HCT116 (cell line): ENCODE measurements around the gene GRIK4. TPM values are rescaled to one million over a fixed set of nuclear protein-coding genes. Genes with fewer than 3 reads are reported as not detected.

Experiments used
- ATAC-seq: fragments of 200-7000 bp; cut with Tn5 transposase; 2 replicates; pipeline ENCODE4 v1.9.1; 2020; ENCODE audit warnings: mild to moderate bottlenecking, moderate library complexity
- BruUV-seq: library from RNA; stranded (reverse); fragments of 400-500 nt; replicated peaks from 2 replicates; lab custom pipeline; 2021; lab: Mats Ljungman, UMichigan
- CTCF ChIA-PET: fragments of 300-600 bp; sonication (Branson Sonifier 250); formaldehyde crosslinking; loops from one replicate; lab custom pipeline; 2021; ENCODE audit warnings: antibody characterized with exemption; lab: Charles Lee
- POLR2A ChIA-PET: fragments of 300-600, 350-600 bp; sonication (Branson Sonifier 250); formaldehyde crosslinking; loops from one replicate; lab custom pipeline; 2021; ENCODE audit warnings: antibody characterized with exemption; lab: Charles Lee
- RAD21 ChIA-PET, 2 experiments: fragments of 300-600 bp; sonication (Branson Sonifier 250); formaldehyde crosslinking; loops; one replicate each; lab custom pipeline; 2023; ENCODE audit warnings: low total read pairs in 2 of 2; ENCODE audit not compliant: uncharacterized antibody in 2 of 2, unreplicated experiment in 2 of 2, low non-redundant PET in 1 of 2; lab: Charles Lee
- DNase-seq: peaks from one replicate; pipeline ENCODE4 v3.0.0-alpha.2; 2010; ENCODE audit warnings: low read depth, low spot score
- H2AFZ ChIP-seq: fragments of 200-600 bp; shearing (Covaris generic), sonication (generic); 2 replicates; pipeline ENCODE4 v1.6.1; 2017; ENCODE audit warnings: low read depth, mixed run types, mixed read lengths, antibody characterized with exemption, low read length; ENCODE audit not compliant: poor library complexity, severe bottlenecking
- H3K27ac ChIP-seq: 2 replicates; pipeline ENCODE4 v1.5.1; 2012; ENCODE audit warnings: low read depth, low read length
- H3K27me3 ChIP-seq: fragments of 200-600 bp; sonication (generic); 2 replicates; pipeline ENCODE4 v1.6.1; 2016; ENCODE audit warnings: mixed run types, low read length, mixed read lengths; ENCODE audit not compliant: insufficient read depth
- H3K36me3 ChIP-seq, 2 experiments: fragments of 200-500 bp in 1 of 2; fragments of 200-600 bp in 1 of 2; sonication (Bioruptor generic) in 1 of 2; sonication (generic) in 1 of 2; 2 replicates each; pipeline versions ENCODE4 v1.5.1 to v1.6.1; 2014 to 2016; ENCODE audit warnings: low read length in 2 of 2, inconsistent platforms in 1 of 2, mixed read lengths in 1 of 2, mixed run types in 1 of 2; ENCODE audit not compliant: insufficient read depth in 2 of 2, control insufficient read depth in 1 of 2
- H3K4me1 ChIP-seq, 2 experiments: fragments of 200-600 bp in 1 of 2; sonication (generic) in 1 of 2; 2 replicates each; pipeline versions ENCODE4 v1.5.1 to v1.6.1; 2012 to 2017; ENCODE audit warnings: low read length in 2 of 2, inconsistent platforms in 1 of 2, mild to moderate bottlenecking in 1 of 2, mixed read lengths in 1 of 2, mixed run types in 1 of 2, moderate library complexity in 1 of 2; ENCODE audit not compliant: insufficient read depth in 2 of 2, control insufficient read depth in 1 of 2
- H3K4me2 ChIP-seq: fragments of 200-600 bp; sonication (generic); 2 replicates; pipeline ENCODE4 v1.6.1; 2017; ENCODE audit warnings: mixed run types, low read length, mixed read lengths
- H3K4me3 ChIP-seq, 2 experiments: fragments of 200-600 bp in 1 of 2; sonication (generic) in 1 of 2; replicated peaks in 1 of 2; 2 replicates each; pipeline ENCODE4 v1.5.1; 2011 to 2016; ENCODE audit warnings: low read length in 2 of 2, control low read depth in 1 of 2, low read depth in 1 of 2, mild to moderate bottlenecking in 1 of 2, mixed read lengths in 1 of 2, mixed run types in 1 of 2
- H3K79me2 ChIP-seq: fragments of 200-600 bp; sonication (generic); 2 replicates; pipeline ENCODE4 v1.6.1; 2017; ENCODE audit warnings: mild to moderate bottlenecking, mixed run types, low read length, moderate library complexity, mixed read lengths; ENCODE audit not compliant: insufficient read depth
- H3K9ac ChIP-seq: fragments of 200-600 bp; sonication (generic); 2 replicates; pipeline ENCODE4 v1.6.1; 2016; ENCODE audit warnings: low read length, mixed read lengths
- H3K9me2 ChIP-seq: fragments of 200-600 bp; sonication (generic), shearing (Covaris generic); 2 replicates; pipeline ENCODE4 v1.6.1; 2017; ENCODE audit warnings: mixed run types, mild to moderate bottlenecking, moderate library complexity; ENCODE audit not compliant: insufficient read depth
- H3K9me3 ChIP-seq, 2 experiments: fragments of 200-500 bp in 1 of 2; fragments of 200-600 bp in 1 of 2; sonication (Bioruptor generic) in 1 of 2; sonication (generic) in 1 of 2; 2 replicates each; pipeline ENCODE4 v1.6.1; 2014 to 2017; ENCODE audit warnings: low read length in 2 of 2, mixed read lengths in 2 of 2, inconsistent platforms in 1 of 2, low read depth in 1 of 2, mild to moderate bottlenecking in 1 of 2, mixed run types in 1 of 2, moderate library complexity in 1 of 2; ENCODE audit not compliant: control insufficient read depth in 1 of 2, insufficient read depth in 1 of 2
- H4K20me1 ChIP-seq: fragments of 200-600 bp; sonication (generic), shearing (Covaris generic); 2 replicates; pipeline ENCODE4 v1.6.1; 2017; ENCODE audit warnings: mixed run types, mild to moderate bottlenecking, moderate library complexity; ENCODE audit not compliant: insufficient read depth
- ATF3 ChIP-seq: IDR thresholded peaks from 2 replicates; pipeline ENCODE4 v1.6.1; 2012
- CBX3 ChIP-seq: IDR thresholded peaks from 2 replicates; pipeline ENCODE4 v1.6.1; 2012; ENCODE audit warnings: low read depth
- CTCF ChIP-seq, 3 experiments: fragments of 200-600 bp in 1 of 3; sonication (generic) in 1 of 3; IDR thresholded peaks in 2 of 3; conservative IDR thresholded peaks in 1 of 3; 2 replicates each; pipeline ENCODE4 v1.5.1; 2012 to 2017; ENCODE audit warnings: low read depth in 2 of 3, low read length in 2 of 3, antibody characterized with exemption in 1 of 3, borderline replicate concordance in 1 of 3, control low read depth in 1 of 3, mild to moderate bottlenecking in 1 of 3, mixed read lengths in 1 of 3, mixed run types in 1 of 3, moderate library complexity in 1 of 3; ENCODE audit not compliant: insufficient read depth in 1 of 3
- ELF1 ChIP-seq: IDR thresholded peaks from 2 replicates; pipeline ENCODE4 v1.6.1; 2012; ENCODE audit warnings: low read depth, borderline replicate concordance
- FOSL1 ChIP-seq: IDR thresholded peaks from 2 replicates; pipeline ENCODE4 v1.6.1; 2012; ENCODE audit warnings: low read depth
- JUND ChIP-seq: IDR thresholded peaks from 2 replicates; pipeline ENCODE4 v1.6.1; 2012
- MAX ChIP-seq: IDR thresholded peaks from 2 replicates; pipeline ENCODE4 v1.6.1; 2012
- POLR2A ChIP-seq: IDR thresholded peaks from 2 replicates; pipeline ENCODE4 v1.7.0; 2011; ENCODE audit warnings: borderline replicate concordance; ENCODE audit not compliant: insufficient read depth, insufficient read length; ENCODE audit errors: extremely low read depth
- RAD21 ChIP-seq: IDR thresholded peaks from 2 replicates; pipeline ENCODE4 v1.6.1; 2012; ENCODE audit warnings: low read depth, mild to moderate bottlenecking
- SP1 ChIP-seq: IDR thresholded peaks from 2 replicates; pipeline ENCODE4 v1.6.1; 2012; ENCODE audit warnings: low read depth
- SRF ChIP-seq: IDR thresholded peaks from 2 replicates; pipeline ENCODE4 v1.6.1; 2012; ENCODE audit warnings: low read depth
- ZBTB33 ChIP-seq: IDR thresholded peaks from 2 replicates; pipeline ENCODE4 v1.6.1; 2011; ENCODE audit warnings: mild to moderate bottlenecking, low read length, moderate library complexity; ENCODE audit not compliant: insufficient replicate concordance; ENCODE audit errors: extremely low read depth
- ZFX ChIP-seq: fragments of 450-650 bp; IDR thresholded peaks from 2 replicates; pipeline ENCODE4 v1.6.1; 2017
- ZNF274 ChIP-seq: fragments of 200-500 bp; sonication (Bioruptor generic); IDR thresholded peaks from 2 replicates; pipeline ENCODE4 v1.6.1; 2014; ENCODE audit warnings: mild to moderate bottlenecking, low read depth, low read length, inconsistent platforms
- intact Hi-C: fragments of 100-400 bp; cut with micrococcal nuclease; formaldehyde crosslinking; loops from 2 replicates; pipeline ENCODE4 v1.10.0; 2022
- total RNA-seq: library from RNA; stranded (reverse); gene quantifications from one replicate; pipeline ENCODE4 v1.2.1, GENCODE V29; 2021; ENCODE audit not compliant: unreplicated experiment
- TF ChIP-seq, protein P1 (sequence below): IDR thresholded peaks from 2 replicates; pipeline ENCODE4 v1.6.1; 2012; ENCODE audit warnings: low read depth

GRIK4 gene
- total RNA-seq, 1 experiment from 2014 or later = 0.52 TPM

DNA sequence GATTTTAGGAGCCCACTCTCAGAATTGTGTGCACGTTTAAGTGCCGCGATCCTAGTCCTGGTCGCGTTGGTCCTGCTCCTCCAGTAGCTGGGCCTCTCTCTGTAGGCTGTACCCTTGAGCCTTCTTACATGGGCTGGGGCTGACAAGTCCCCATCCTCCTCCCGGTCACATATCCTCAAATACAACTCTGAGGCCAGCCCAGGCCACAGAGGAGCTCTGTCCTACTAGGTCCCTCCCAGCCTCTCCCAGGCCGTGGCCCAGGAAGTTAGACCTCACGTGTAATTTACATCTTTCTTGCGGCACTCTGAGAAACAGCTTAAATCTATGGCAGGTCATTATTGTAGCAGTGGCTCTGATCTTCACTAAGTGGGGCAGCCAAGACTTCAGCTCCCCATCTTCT lies 305.2 kb downstream of the GRIK4 start (continued):
- TF ChIP-seq CTCF (IDR thresholded peaks at IDR 0.05 in 2 of 3, conservative IDR thresholded peaks at IDR 0.05 in 1 of 3; ENCODE audit: borderline replicate concordance in 1 of 3, insufficient read depth in 1 of 3, low read depth in 2 of 3, low read length in 2 of 3) (no peak), ZFX (no peak)
- TF ChIP-seq, all 23 proteins: peak for 0

- H3K4me1 ChIP-seq = no peaks in the 10 kb centered on the region
- intact Hi-C loops = no loop called here
- no peaks in the 10 kb centered on the region for H4K20me1 ChIP-seq
- DNase-seq (no peak), ATAC-seq (no peak)
- ChIA-PET CTCF (no interaction called here), RAD21 (no interaction called here), POLR2A (no interaction called here)
- 0 out of 2 replicates have a peak, but pooled peaks cover 5% of the 10 kb centered on the region for H3K27me3 ChIP-seq
- BruUV-seq = no TSS peak
- H3K9ac ChIP-seq = no peak overlapping the region
- H3K27ac ChIP-seq = no peak overlapping the region
- no peak overlapping the region for H3K4me2 ChIP-seq
- no peaks in the 10 kb centered on the region for H3K79me2 ChIP-seq
- H3K36me3 ChIP-seq = no peaks in the 10 kb centered on the region
- no peaks in the 10 kb centered on the region for H3K9me2 ChIP-seq
- H3K4me3 ChIP-seq = no peak overlapping the region
- no peak overlapping the region for H2AFZ ChIP-seq
- H3K9me3 ChIP-seq = no peaks in the 10 kb centered on the region
- no peak for TF ChIP-seq ELF1
- no peak for TF ChIP-seq MAX
- no peak for TF ChIP-seq ZFX
- no peak for TF ChIP-seq SRF
- no peak for TF ChIP-seq JUND
- TF ChIP-seq POLR2A = no peak
- no peak for TF ChIP-seq CBX3
- TF ChIP-seq RAD21 = no peak
- TF ChIP-seq, protein P1, sequence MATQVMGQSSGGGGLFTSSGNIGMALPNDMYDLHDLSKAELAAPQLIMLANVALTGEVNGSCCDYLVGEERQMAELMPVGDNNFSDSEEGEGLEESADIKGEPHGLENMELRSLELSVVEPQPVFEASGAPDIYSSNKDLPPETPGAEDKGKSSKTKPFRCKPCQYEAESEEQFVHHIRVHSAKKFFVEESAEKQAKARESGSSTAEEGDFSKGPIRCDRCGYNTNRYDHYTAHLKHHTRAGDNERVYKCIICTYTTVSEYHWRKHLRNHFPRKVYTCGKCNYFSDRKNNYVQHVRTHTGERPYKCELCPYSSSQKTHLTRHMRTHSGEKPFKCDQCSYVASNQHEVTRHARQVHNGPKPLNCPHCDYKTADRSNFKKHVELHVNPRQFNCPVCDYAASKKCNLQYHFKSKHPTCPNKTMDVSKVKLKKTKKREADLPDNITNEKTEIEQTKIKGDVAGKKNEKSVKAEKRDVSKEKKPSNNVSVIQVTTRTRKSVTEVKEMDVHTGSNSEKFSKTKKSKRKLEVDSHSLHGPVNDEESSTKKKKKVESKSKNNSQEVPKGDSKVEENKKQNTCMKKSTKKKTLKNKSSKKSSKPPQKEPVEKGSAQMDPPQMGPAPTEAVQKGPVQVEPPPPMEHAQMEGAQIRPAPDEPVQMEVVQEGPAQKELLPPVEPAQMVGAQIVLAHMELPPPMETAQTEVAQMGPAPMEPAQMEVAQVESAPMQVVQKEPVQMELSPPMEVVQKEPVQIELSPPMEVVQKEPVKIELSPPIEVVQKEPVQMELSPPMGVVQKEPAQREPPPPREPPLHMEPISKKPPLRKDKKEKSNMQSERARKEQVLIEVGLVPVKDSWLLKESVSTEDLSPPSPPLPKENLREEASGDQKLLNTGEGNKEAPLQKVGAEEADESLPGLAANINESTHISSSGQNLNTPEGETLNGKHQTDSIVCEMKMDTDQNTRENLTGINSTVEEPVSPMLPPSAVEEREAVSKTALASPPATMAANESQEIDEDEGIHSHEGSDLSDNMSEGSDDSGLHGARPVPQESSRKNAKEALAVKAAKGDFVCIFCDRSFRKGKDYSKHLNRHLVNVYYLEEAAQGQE = no peak
- no peak for TF ChIP-seq SP1
- TF ChIP-seq ATF3 = no peak
- TF ChIP-seq ZNF274 = no peak
- no peak for TF ChIP-seq ZBTB33
- TF ChIP-seq FOSL1 = no peak
- no peak for TF ChIP-seq CTCF (IDR thresholded peaks at IDR 0.05 in 2 of 3, conservative IDR thresholded peaks at IDR 0.05 in 1 of 3; ENCODE audit: borderline replicate concordance in 1 of 3, insufficient read depth in 1 of 3, low read depth in 2 of 3, low read length in 2 of 3)
Measured at GRCh38 chr11:120817158-120817557, 305.6 kb downstream of the GRIK4 start.
